Mammary epithelial cell (primary cell): ENCODE measurements around the gene MAPT.

Experiments used
- CTCF ChIP-seq, 2 donors: IDR thresholded peaks in 1 of 2; conservative IDR thresholded peaks in 1 of 2; 2 replicates each; pipeline ENCODE4 v1.5.1; 2011 to 2012; ENCODE audit warnings: inconsistent platforms in 2 of 2, low read length in 2 of 2, mild to moderate bottlenecking in 2 of 2, control low read depth in 1 of 2, low read depth in 1 of 2; ENCODE audit not compliant: insufficient read depth in 1 of 2; ENCODE audit errors: extremely low read depth in 1 of 2
- EZH2 ChIP-seq: IDR thresholded peaks from 2 replicates; pipeline ENCODE4 v1.6.1; 2012; ENCODE audit warnings: low read length, inconsistent platforms, borderline replicate concordance

- TF ChIP-seq EZH2 = no peak
- no peak for TF ChIP-seq CTCF (conservative IDR thresholded peaks at IDR 0.05 in 1 of 2, IDR thresholded peaks at IDR 0.05 in 1 of 2; ENCODE audit: extremely low read depth in 1 of 2, insufficient read depth in 1 of 2, low read depth in 1 of 2, low read length in 2 of 2)
Observed at GRCh38 chr17:45962221-45962972, 68.0 kb downstream of the MAPT start.
